K562 (cell line): Measurements from ENCODE around the gene PAAF1. TPM values are rescaled to one million over a fixed set of nuclear protein-coding genes. Genes with fewer than 3 reads are reported as not detected.

Source experiments
- AFF1 ChIP-seq, 2 experiments: fragments of 450-650 bp; IDR thresholded peaks; 2 replicates each; pipeline ENCODE4 v1.6.1; 2018; ENCODE audit warnings: mild to moderate bottlenecking in 2 of 2, low read depth in 1 of 2; ENCODE audit not compliant: partially characterized antibody in 2 of 2
- CEBPG ChIP-seq, 3 experiments: fragments of 200-800 bp in 1 of 3; sonication (Bioruptor generic) in 1 of 3; sonication (generic) in 1 of 3; formaldehyde crosslinking in 1 of 3; IDR thresholded peaks in 2 of 3; conservative IDR thresholded peaks in 1 of 3; 2 replicates each; pipeline versions ENCODE4 v1.6.1 to v1.8.0; 2016 to 2022; ENCODE audit warnings: missing compliant biosample characterization in 2 of 3, missing genetic modification characterization in 2 of 3, mild to moderate bottlenecking in 1 of 3, missing genetic modification reagents in 1 of 3
- DACH1 ChIP-seq: fragments of 450-650 bp; IDR thresholded peaks from 2 replicates; pipeline ENCODE4 v1.6.1; 2018; ENCODE audit not compliant: partially characterized antibody
- FOXK2 ChIP-seq, 2 experiments: fragments of 450-650 bp; IDR thresholded peaks in 1 of 2; conservative IDR thresholded peaks in 1 of 2; 2 replicates each; pipeline ENCODE4 v1.6.1; 2016; ENCODE audit warnings: low read depth in 2 of 2, mild to moderate bottlenecking in 1 of 2
- GTF3C2 ChIP-seq: IDR thresholded peaks from 3 replicates; pipeline ENCODE4 v1.6.1; 2011; ENCODE audit warnings: borderline replicate concordance, mild to moderate bottlenecking, moderate library complexity; ENCODE audit not compliant: insufficient read length; ENCODE audit errors: extremely low read depth
- HCFC1 ChIP-seq: IDR thresholded peaks from 2 replicates; pipeline ENCODE4 v1.6.1; 2012; ENCODE audit warnings: low read depth, low read length, improper control_type of control experiment
- PML ChIP-seq: IDR thresholded peaks from 2 replicates; pipeline ENCODE4 v1.6.1; 2012; ENCODE audit warnings: low read length, inconsistent platforms
- SMAD3 ChIP-seq: fragments of 450-650 bp; formaldehyde crosslinking; conservative IDR thresholded peaks from 2 replicates; pipeline ENCODE4 v1.4.0; 2020; ENCODE audit warnings: mild to moderate bottlenecking
- SRSF1 ChIP-seq: fragments of 200-400 bp; formaldehyde crosslinking; IDR thresholded peaks from 2 replicates; pipeline ENCODE4 v1.6.1; 2017; ENCODE audit warnings: mild to moderate bottlenecking, low read depth, low read length, moderate library complexity
- SRSF7 ChIP-seq: fragments of 200-400 bp; formaldehyde crosslinking; optimal IDR thresholded peaks from 2 replicates; pipeline ENCODE3; 2017; ENCODE audit warnings: mild to moderate bottlenecking, low read depth, low read length
- USF1 ChIP-seq: sonication (generic); formaldehyde crosslinking; IDR thresholded peaks from 2 replicates; pipeline ENCODE4 v1.9.0; 2022; ENCODE audit warnings: mild to moderate bottlenecking, missing genetic modification reagents
- VEZF1 ChIP-seq: fragments of 200-800 bp; sonication (Bioruptor generic); IDR thresholded peaks from 2 replicates; pipeline ENCODE4 v1.6.1; 2017; ENCODE audit warnings: missing genetic modification characterization, missing compliant biosample characterization
- ZNF174 ChIP-seq: fragments of 250-450 bp; sonication (Bioruptor Pico); IDR thresholded peaks from 2 replicates; pipeline ENCODE4 v1.4.0; 2020; ENCODE audit warnings: mild to moderate bottlenecking
- ZNF584 ChIP-seq: fragments of 200-800 bp; sonication (Bioruptor generic); IDR thresholded peaks from 2 replicates; pipeline ENCODE4 v1.6.1; 2016; ENCODE audit warnings: low read depth, mild to moderate bottlenecking, missing genetic modification characterization, missing compliant biosample characterization
- ZSCAN29 ChIP-seq: fragments of 450-650 bp; IDR thresholded peaks from 2 replicates; pipeline ENCODE4 v1.6.1; 2017
- polyA plus RNA-seq, 8 experiments: library from polyadenylated mRNA; depleted of rRNA in 4 of 8; stranded (reverse) in 5 of 8; unstranded in 3 of 8; fragments of >200 nt; fragmentation: Nextera tagmentation in 2 of 8; fragmentation: Illumina TruSeq in 1 of 8; extraction: Ambion mirVana in 2 of 8; extraction: Trizol in 1 of 8; gene quantifications; 2 replicates each; pipeline versions ENCODE4 v1.2.1 to v1.2.3, GENCODE V29; 2011 to 2014; ENCODE audit warnings: inconsistent platforms in 1 of 8, missing spikeins in 1 of 8
- total RNA-seq, 7 experiments: library from RNA; depleted of rRNA in 6 of 7; stranded (reverse); fragments of >200 nt in 6 of 7; fragmentation: Illumina TruSeq in 2 of 7; extraction: Trizol in 2 of 7; gene quantifications; 2 replicates each; pipeline versions ENCODE4 v1.2.1 to v1.2.3, GENCODE V29; 2011 to 2021; ENCODE audit warnings: low replicate concordance in 1 of 7

The PAAF1 gene
- total and polyA plus RNA-seq, 9 of the 15 experiments (the other 6 are each of a cell fraction or from before 2014, with no cell fraction given), result 13.5 to 78.6 (median 23.3) TPM

DNA sequence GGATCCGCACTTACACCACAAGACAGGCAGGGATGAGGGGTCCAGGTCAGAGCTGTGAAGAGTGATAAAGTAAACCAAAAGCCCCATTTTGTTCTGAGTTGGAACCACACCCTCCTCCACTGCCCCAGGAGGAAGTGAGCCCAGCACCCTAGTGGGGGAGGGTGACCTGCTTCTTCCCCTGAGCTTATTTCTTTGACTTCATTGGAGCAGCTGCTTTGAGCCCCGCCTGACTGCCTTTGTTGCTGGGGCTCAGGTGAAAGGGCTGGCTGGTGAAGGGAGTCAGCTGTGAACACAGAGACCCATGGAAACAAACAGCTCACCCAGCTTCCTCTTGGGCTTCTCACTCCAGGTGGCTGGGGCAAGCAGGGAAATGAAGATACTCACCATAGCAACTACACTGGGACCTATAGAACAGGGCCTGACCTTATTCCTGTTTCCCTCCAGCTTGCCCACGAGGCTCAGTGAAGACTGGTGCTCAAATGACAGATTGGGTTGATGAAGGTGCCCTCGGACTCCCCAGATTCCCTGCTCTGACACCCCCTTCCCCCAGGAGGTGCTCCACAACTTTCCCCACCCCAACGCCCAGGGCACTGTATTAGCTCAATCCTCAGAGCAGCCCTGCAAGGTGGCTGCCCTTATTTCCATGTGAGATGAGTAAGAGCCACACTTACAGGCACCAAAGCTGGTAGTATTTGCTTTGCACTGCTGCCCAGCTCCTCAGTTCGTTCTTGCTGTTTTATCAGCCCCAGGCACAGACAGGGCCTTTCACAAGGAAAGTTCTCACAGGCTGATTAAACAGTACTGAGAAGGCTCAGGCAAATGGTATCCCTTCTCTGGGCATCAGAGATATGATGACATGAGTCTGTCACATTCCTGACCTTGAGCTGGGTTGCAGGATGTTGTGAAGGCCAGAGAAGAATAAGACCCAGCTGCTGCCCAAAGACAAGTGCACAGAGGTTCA lies 103.5 kb downstream of the PAAF1 start (continued):
- no peak for TF ChIP-seq GTF3C2
- TF ChIP-seq ZNF584, result no peak
- peak; percentile 38; the same call in 1 of the 2 replicates for TF ChIP-seq USF1 (CRISPR knock-in tag)
- peak; percentile 72 for TF ChIP-seq DACH1
- no peak for TF ChIP-seq SMAD3 (CRISPR knock-in tag)
- no peak for TF ChIP-seq AFF1 (IDR thresholded peaks at IDR 0.05; ENCODE audit: low read depth in 1 of 2, partially characterized antibody in 2 of 2)
- TF ChIP-seq ZSCAN29, result no peak
- TF ChIP-seq SRSF7, result no peak
- no peak for TF ChIP-seq SRSF1
- peak; percentile 25; the same call in 1 of the 2 replicates for TF ChIP-seq CEBPG (CRISPR knock-in tag; IDR thresholded peaks at IDR 0.05)
- TF ChIP-seq CEBPG (tag; conservative IDR thresholded peaks at IDR 0.05 in 1 of 2, IDR thresholded peaks at IDR 0.05 in 1 of 2), result no peak
- TF ChIP-seq FOXK2 (conservative IDR thresholded peaks at IDR 0.05 in 1 of 2, IDR thresholded peaks at IDR 0.05 in 1 of 2; ENCODE audit: low read depth in 2 of 2), result 0 out of 4 replicates have a peak, but pooled peaks have one; percentile 13 to 40
- 0 out of 2 replicates have a peak, but pooled peaks have one; percentile 5 for TF ChIP-seq PML
- TF ChIP-seq VEZF1 (CRISPR knock-in tag), result peak; percentile 33; the same call in 1 of the 2 replicates
- TF ChIP-seq HCFC1, result no peak
- TF ChIP-seq ZNF174 (CRISPR knock-in tag), result no peak
